Heart left ventricle (tissue), 16 donors: Measurements from ENCODE around the gene EMC10. TPM values are rescaled to one million over a fixed set of nuclear protein-coding genes. Genes with fewer than 3 reads are reported as not detected.
A peak's percentile ranks its signal among the peaks of the same experiment; 100 is the strongest.

Source experiments
- ATAC-seq, 4 donors: fragments of 200-7000 bp; cut with Tn5 transposase; one replicate each; pipeline ENCODE4 v1.9.1; 2020 to 2022; ENCODE audit warnings: moderate library complexity in 4 of 4, mild to moderate bottlenecking in 3 of 4, moderate number of reproducible peaks in 1 of 4
- DNase-seq, 5 donors: peaks; one replicate each; pipeline ENCODE4 v3.0.0-alpha.2; 2020
- H3K27ac ChIP-seq, 12 donors: fragments of 200-600 bp; sonication (generic) in 4 of 12; one replicate each; pipeline versions ENCODE4 v1.5.0 to v1.8.0; 2016 to 2022; ENCODE audit warnings: mild to moderate bottlenecking in 2 of 12
- H3K27me3 ChIP-seq, 9 donors: fragments of 200-600 bp; sonication (generic) in 2 of 9; one replicate each; pipeline versions ENCODE4 v1.5.1 to v1.8.0; 2016 to 2022; ENCODE audit warnings: mild to moderate bottlenecking in 3 of 9
- H3K36me3 ChIP-seq, 9 donors: fragments of 200-600 bp; sonication (generic) in 2 of 9; one replicate each; pipeline versions ENCODE4 v1.5.0 to v1.8.0; 2018 to 2022; ENCODE audit warnings: mild to moderate bottlenecking in 2 of 9
- H3K4me1 ChIP-seq, 12 donors: fragments of 200-600 bp; sonication (generic) in 4 of 12; one replicate each; pipeline versions ENCODE4 v1.5.0 to v1.8.0; 2016 to 2022; ENCODE audit warnings: mild to moderate bottlenecking in 3 of 12
- H3K4me3 ChIP-seq, 12 donors: fragments of 200-600 bp; sonication (generic) in 4 of 12; one replicate each; pipeline versions ENCODE4 v1.5.0 to v1.8.0; 2017 to 2022; ENCODE audit warnings: mild to moderate bottlenecking in 9 of 12, moderate library complexity in 4 of 12
- H3K9me3 ChIP-seq, 12 donors: fragments of 200-600 bp; sonication (generic) in 4 of 12; one replicate each; pipeline versions ENCODE4 v1.5.0 to v1.8.0; 2016 to 2022; ENCODE audit warnings: mild to moderate bottlenecking in 1 of 12
- POLR2A ChIP-seq, 2 donors: fragments of 450-650 bp; IDR thresholded peaks; one replicate each; pipeline ENCODE4 v1.6.1; 2017; ENCODE audit warnings: antibody characterized with exemption in 2 of 2, mild to moderate bottlenecking in 2 of 2, moderate library complexity in 2 of 2
- WGBS, 4 donors: extraction: QIAGEN DNeasy Blood & Tissue Kit in 2 of 4; methylation state at CpG; one replicate each; pipeline versions ENCODE4 v1.1.5 to v1.1.7; 2013 to 2018; 5-methylcytosine and 5-hydroxymethylcytosine counted together
- intact Hi-C, 10 donors: fragments of 100-400 bp; cut with DNase I; formaldehyde crosslinking; loops; one replicate each; pipeline versions ENCODE4 v1.11.1 to v1.14.2; 2022
- polyA plus RNA-seq, 2 donors: library from polyadenylated mRNA; stranded (reverse); fragments of 200-250 nt; gene quantifications; one replicate each; pipeline ENCODE4 v1.2.3, GENCODE V29; 2013
- total RNA-seq, 9 donors: library from RNA; depleted of rRNA in 2 of 9; stranded (reverse); fragments of >200 nt in 2 of 9; fragmentation: NEBNext Ultra II Directional in 3 of 9; extraction: Animal tissue kit (Norgen Biotek cat#: 25700) in 3 of 9; gene quantifications; one replicate each; pipeline versions ENCODE4 v1.1.0 to v1.2.4, GENCODE V29; 2016 to 2023
- TF ChIP-seq, protein P1 (sequence below), 12 donors: fragments of 200-600 bp; sonication (generic) in 4 of 12; IDR thresholded peaks; one replicate each; pipeline versions ENCODE4 v1.5.0 to v1.8.0; 2018 to 2022; ENCODE audit warnings: antibody characterized with exemption in 12 of 12, mild to moderate bottlenecking in 5 of 12
- donor health status: ischemic (EF 13 %, LVEDD 7.1; RV severe dilation, severe dysfunction).
- donor health status: healthy with polysubstance abuse.
- donor health status: DM: no; HTN: yes; CAD: no.
- donor health status: DM: no; HTN: no; CAD: no.
- donor health status: ischemic (EF 25% LVEDD 6.9; RV normal size, moderate dysfunction).
- donor health status: ischemic (EF 25% LVEDD 5.7; RV mildly dilated, moderate dysfunction).
- donor health status: healthy.
- donor health status: DM: yes; HTN: yes; CAD: no.
- donor health status: ischemic (EF 35%, LVEDD 5.7; RV mildly dilated, moderate dysfunction).
- donor health status: nonischemic (EF 11% LVEDD 7.7; RV severe dilation, severe dysfunction).
- donor health status: DM: yes; HTN: yes; CAD: no.
- donor health status: PGD.
- donor health status: ischemic (EF 29% LVEDD 5.4; RV normal size, mild dysfunction).
- donor health status: nonischemic (EF 23%, LVEDD 6.1; RV moderate dilation, normal function).

The EMC10 gene
- total and polyA plus RNA-seq, 11 donors, result 72.8 to 138 (median 95.3) TPM

DNA sequence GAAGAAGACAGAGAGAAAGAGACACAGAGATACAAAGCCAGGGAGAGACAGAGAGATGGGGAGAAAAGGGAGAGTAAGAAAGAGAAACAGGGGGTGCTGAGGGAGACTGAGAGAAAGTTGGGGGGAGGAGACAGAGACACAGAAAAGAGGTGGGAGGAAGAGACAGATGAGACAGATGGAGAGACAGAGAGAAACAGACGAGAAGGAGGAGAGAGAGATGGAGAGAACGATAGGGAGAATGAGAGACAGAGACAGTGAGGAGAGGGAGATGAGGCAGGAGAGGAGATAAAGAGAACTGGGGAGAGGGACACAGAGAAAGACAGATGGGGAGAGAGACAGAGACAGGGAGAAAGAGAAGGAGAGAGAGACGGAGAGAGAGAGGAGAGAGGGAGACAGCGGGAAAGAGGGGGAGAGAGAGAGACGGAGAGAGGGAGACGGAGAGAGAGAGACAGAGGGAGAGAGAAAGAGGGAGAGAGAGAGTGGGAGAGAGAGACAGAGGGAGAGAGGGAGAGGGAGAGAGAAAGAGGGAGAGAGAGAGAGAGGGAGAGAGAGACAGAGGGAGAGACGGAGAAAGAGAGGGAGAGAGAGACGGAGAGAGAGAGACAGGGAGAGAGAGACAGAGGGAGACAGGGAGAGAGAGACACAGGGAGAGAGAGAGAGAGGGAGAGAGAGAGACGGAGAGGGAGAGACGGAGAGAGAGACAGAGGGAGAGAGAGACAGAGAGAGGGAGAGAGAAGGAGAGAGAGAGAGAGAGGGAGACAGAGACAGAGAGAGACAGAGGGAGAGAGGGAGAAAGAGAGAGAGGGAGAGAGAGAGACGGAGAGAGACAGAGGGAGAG is 22.1 kb downstream of the EMC10 start:
- no peak for ATAC-seq
- intact Hi-C loops, result no loop called here
- 42 to 59% (median 53%) methylated on average over 11 of the region's 11 CpGs for WGBS, 4 donors

GRCh38 chr19:50500060-50500752 is 23.9 kb downstream of the EMC10 start:
- peaks cover 0 to 8% (median 0%) of the 10 kb centered on the region in 12 donors for H3K4me1 ChIP-seq
- H3K9me3 ChIP-seq, result no peaks in the 10 kb centered on the region
- H3K27ac ChIP-seq, result peak overlapping the region; percentile 71 to 100 (median 89)
- no peaks in the 10 kb centered on the region for H3K27me3 ChIP-seq
- TF ChIP-seq POLR2A (IDR thresholded peaks at IDR 0.05), result peak in 1 of 2 donors; percentile 92
- TF ChIP-seq, protein P1, sequence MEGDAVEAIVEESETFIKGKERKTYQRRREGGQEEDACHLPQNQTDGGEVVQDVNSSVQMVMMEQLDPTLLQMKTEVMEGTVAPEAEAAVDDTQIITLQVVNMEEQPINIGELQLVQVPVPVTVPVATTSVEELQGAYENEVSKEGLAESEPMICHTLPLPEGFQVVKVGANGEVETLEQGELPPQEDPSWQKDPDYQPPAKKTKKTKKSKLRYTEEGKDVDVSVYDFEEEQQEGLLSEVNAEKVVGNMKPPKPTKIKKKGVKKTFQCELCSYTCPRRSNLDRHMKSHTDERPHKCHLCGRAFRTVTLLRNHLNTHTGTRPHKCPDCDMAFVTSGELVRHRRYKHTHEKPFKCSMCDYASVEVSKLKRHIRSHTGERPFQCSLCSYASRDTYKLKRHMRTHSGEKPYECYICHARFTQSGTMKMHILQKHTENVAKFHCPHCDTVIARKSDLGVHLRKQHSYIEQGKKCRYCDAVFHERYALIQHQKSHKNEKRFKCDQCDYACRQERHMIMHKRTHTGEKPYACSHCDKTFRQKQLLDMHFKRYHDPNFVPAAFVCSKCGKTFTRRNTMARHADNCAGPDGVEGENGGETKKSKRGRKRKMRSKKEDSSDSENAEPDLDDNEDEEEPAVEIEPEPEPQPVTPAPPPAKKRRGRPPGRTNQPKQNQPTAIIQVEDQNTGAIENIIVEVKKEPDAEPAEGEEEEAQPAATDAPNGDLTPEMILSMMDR (IDR thresholded peaks at IDR 0.05), result peak in 3 of 12 donors; percentile 8 to 26 (median 16)
- DNase-seq (peak; percentile 83 to 92 (median 86)), ATAC-seq (peak; percentile 52 to 62 (median 62))
- H3K36me3 ChIP-seq, result no peaks in the 10 kb centered on the region
- H3K4me3 ChIP-seq, result peak overlapping the region in 11 of 12 donors; percentile 6 to 67 (median 51)
- intact Hi-C loops, result no loop called here
- WGBS, 4 donors, result 31 to 39% (median 36%) methylated on average over 22 to 27 of the region's 27 CpGs

More for the DNA sequence above, 22.1 kb downstream of the EMC10 start:
- DNase-seq, result no peak
- no peaks in the 10 kb centered on the region for H3K27me3 ChIP-seq
- no peaks in the 10 kb centered on the region for H3K36me3 ChIP-seq
- peak overlapping the region; percentile 8 to 100 (median 70) for H3K27ac ChIP-seq
- no peaks in the 10 kb centered on the region for H3K9me3 ChIP-seq
- TF ChIP-seq POLR2A (IDR thresholded peaks at IDR 0.05), result peak in 1 of 2 donors; percentile 29
- TF ChIP-seq, protein P1 (IDR thresholded peaks at IDR 0.05), result peak in 1 of 12 donors; percentile 34
- peak overlapping the region in 11 of 12 donors; percentile 13 to 67 (median 47) for H3K4me3 ChIP-seq
- peaks cover 0 to 8% (median 0%) of the 10 kb centered on the region in 12 donors for H3K4me1 ChIP-seq

DNA sequence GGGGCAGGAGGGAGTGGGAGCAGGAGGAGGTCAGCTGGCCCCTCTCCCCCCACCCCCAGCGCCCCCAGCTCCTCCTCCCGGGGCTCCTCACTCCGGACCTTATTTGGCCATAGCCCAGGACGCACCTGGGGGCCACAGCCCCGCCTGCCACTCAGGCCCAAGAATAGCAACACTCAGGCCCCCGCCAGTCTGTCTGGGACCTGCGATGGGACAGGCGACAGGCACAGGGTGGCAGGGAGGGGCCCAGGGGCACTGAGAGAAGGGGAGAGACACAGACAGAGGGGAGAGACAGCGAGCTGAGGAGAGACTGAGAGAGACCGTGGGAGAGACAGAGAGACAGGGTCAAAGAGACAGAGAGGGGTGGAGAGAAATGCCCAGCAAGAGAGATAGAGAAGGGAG is 24.4 kb downstream of the EMC10 start:
- H3K27ac ChIP-seq, result peak overlapping the region; percentile 78 to 100 (median 93)
- H3K4me3 ChIP-seq, result peak overlapping the region in 11 of 12 donors; percentile 38 to 67 (median 51)
- peaks cover 0 to 5% (median 0%) of the 10 kb centered on the region in 9 donors for H3K36me3 ChIP-seq
- intact Hi-C loops, result no loop called here
- TF ChIP-seq, protein P1 (IDR thresholded peaks at IDR 0.05), result no peak
- peak in 1 of 2 donors; percentile 53 for TF ChIP-seq POLR2A (IDR thresholded peaks at IDR 0.05)
- peaks cover 0 to 8% (median 0%) of the 10 kb centered on the region in 12 donors for H3K4me1 ChIP-seq
- peak; percentile 66 to 81 (median 76) for ATAC-seq
- no peaks in the 10 kb centered on the region for H3K9me3 ChIP-seq
- 30 to 57% (median 40%) methylated on average over 8 to 10 of the region's 10 CpGs for WGBS, 4 donors
- peak in 4 of 5 donors; percentile 88 to 96 (median 90) for DNase-seq
- no peaks in the 10 kb centered on the region for H3K27me3 ChIP-seq

GRCh38 chr19:50501186-50501567 is 24.9 kb downstream of the EMC10 start:
- intact Hi-C loops, result no loop called here
- Histone ChIP-seq H3K27me3 (no peaks in the 10 kb centered on the region), H3K4me1 (peaks cover 0 to 8% (median 0%) of the 10 kb centered on the region in 12 donors), H3K9me3 (no peaks in the 10 kb centered on the region), H3K4me3 (peak overlapping the region; percentile 6 to 67 (median 51)), H3K27ac (peak overlapping the region; percentile 78 to 100 (median 93)), H3K36me3 (peaks cover 0 to 8% (median 0%) of the 10 kb centered on the region in 9 donors)
- DNase-seq (peak in 2 of 5 donors; percentile 63 to 68), ATAC-seq (peak; percentile 2 to 12 (median 5))
- no peak for TF ChIP-seq POLR2A (IDR thresholded peaks at IDR 0.05)
- TF ChIP-seq, protein P1 (IDR thresholded peaks at IDR 0.05), result no peak
- WGBS, 4 donors, result 38 to 50% (median 48%) methylated on average over 12 of the region's 12 CpGs
